NB4 (cell line): ENCODE measurements around the gene C1orf56.

Experiments
- CTCF ChIP-seq: IDR thresholded peaks from one replicate; pipeline ENCODE4 v1.5.1; 2012; ENCODE audit warnings: low read depth, low read length
- POLR2A ChIP-seq: IDR thresholded peaks from 2 replicates; pipeline ENCODE4 v1.6.1; 2011; ENCODE audit warnings: mild to moderate bottlenecking; ENCODE audit not compliant: insufficient read length; ENCODE audit errors: extremely low read depth

GRCh38 chr1:151003180-151003579 is 44.4 kb upstream of the C1orf56 start:
- TF ChIP-seq CTCF (no peak), POLR2A (no peak)
